HG02943 (cell line): Measurements from ENCODE around the gene AMOT.
A peak's percentile ranks its signal among the peaks of the same experiment; 100 is the strongest.
"Not testable (repeated sequence)": the region's sequence is repeated elsewhere in the genome, so short reads cannot be mapped to it uniquely, and the experiment has no call there.

Experiments used
- ATAC-seq: cut with Tn5 transposase; IDR thresholded peaks from one replicate; pipeline ENCODE4 v1.9.1; 2021; ENCODE audit warnings: mild to moderate bottlenecking, low read depth, moderate library complexity; ENCODE audit not compliant: unreplicated experiment

Gene AMOT, protein sequence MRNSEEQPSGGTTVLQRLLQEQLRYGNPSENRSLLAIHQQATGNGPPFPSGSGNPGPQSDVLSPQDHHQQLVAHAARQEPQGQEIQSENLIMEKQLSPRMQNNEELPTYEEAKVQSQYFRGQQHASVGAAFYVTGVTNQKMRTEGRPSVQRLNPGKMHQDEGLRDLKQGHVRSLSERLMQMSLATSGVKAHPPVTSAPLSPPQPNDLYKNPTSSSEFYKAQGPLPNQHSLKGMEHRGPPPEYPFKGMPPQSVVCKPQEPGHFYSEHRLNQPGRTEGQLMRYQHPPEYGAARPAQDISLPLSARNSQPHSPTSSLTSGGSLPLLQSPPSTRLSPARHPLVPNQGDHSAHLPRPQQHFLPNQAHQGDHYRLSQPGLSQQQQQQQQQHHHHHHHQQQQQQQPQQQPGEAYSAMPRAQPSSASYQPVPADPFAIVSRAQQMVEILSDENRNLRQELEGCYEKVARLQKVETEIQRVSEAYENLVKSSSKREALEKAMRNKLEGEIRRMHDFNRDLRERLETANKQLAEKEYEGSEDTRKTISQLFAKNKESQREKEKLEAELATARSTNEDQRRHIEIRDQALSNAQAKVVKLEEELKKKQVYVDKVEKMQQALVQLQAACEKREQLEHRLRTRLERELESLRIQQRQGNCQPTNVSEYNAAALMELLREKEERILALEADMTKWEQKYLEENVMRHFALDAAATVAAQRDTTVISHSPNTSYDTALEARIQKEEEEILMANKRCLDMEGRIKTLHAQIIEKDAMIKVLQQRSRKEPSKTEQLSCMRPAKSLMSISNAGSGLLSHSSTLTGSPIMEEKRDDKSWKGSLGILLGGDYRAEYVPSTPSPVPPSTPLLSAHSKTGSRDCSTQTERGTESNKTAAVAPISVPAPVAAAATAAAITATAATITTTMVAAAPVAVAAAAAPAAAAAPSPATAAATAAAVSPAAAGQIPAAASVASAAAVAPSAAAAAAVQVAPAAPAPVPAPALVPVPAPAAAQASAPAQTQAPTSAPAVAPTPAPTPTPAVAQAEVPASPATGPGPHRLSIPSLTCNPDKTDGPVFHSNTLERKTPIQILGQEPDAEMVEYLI

DNA sequence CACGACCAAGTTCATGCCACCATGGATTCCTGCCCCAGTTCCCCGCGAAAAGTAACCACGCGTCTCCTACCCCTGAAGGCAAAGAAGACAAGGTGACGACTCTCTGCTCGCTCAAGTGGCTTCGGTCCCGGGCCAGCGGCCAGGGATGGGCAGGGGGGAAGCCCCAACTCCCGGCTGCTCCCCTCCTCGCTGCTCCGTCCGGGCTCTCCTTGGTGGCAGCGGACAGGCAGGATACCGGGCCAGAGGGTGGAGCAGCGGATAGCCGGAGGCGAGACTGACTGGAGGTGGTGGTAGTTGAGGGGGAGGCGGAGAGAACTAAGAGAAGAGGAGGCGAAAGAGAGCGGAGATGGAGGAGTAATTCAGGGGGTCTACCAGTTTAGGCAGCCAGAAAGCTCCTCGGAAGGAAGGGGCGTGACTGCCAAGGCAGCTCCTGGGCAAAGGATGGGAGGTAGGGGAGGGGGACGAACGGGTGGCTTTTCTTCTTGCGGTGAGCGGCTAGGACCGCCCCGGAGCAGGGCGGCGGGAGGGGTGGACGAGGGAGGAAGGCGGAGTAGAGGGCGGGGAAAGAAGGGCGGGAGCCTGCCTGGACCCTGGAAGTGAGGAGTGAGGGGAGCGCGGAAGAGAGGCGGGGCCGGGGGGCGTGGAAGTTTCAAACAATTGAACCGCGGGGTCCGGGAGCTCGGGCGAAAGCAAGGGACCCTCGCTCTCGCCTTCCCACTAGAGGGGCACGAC is at the start of gene AMOT:
Gene AMOT, minus strand, starts transcription at position 450 of the 732 bp plus-strand sequence. CDS start 17,705 bp downstream, outside the sequence.
- peak; percentile 74 for ATAC-seq

DNA sequence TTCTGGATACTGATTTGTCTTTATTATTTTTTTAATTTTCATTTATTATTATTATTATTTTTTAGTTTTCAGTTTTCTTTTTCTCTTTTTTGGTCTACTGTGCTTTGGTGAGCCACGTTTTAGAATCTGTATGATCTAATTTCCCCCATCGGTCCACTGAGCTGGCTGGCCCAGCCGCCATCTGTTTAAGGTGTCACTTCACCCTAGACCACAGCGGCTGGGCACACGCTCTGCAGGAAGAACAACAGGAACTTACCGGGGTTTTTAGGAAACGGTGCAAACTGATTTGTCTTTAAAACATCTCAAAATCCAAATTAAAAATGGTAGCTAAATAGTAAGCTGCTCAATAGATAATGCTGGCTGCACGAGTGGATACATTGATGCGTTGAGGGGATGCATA is 48.8 kb upstream of the AMOT start:
- ATAC-seq, result no peak

DNA sequence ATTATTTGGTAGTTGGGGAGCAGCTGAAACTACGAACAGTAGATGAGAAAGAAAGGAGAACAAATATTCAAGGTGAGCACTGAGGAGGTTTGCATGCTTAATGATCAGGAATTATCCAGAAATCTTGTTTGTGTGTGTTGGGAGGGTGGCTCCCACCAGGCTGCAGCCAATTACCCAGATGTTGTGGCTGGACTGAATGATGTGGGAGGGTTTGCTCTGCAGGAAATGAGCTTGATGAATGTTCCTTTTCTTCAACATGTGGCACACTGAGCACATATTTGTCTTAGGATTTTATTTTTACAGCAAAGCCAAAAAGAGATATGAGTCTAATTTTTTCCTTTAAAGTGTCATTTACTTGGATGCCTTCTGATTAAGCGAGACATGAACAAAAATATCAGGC is 48.3 kb upstream of the AMOT start:
- ATAC-seq, result no peak

DNA sequence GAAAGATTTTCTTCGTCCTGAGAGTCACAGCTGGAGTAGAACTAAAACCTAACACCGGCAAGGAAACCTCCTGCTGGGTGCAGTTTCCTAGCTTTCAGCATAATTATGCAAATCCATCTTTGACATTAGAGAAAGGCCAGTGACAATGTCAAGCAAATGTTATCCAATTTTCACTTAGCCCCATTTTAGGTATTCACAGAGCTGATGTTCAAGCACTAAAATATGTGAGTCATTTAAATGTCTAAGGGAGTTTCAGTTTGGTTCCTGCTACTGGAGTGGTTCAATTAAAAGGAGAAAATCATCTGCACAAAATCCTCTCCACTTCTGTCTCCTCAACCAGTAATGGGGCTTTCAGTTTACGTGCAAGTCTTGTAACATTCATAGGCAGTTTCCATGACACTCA is 37.1 kb upstream of the AMOT start:
- ATAC-seq, result peak; percentile 39

DNA sequence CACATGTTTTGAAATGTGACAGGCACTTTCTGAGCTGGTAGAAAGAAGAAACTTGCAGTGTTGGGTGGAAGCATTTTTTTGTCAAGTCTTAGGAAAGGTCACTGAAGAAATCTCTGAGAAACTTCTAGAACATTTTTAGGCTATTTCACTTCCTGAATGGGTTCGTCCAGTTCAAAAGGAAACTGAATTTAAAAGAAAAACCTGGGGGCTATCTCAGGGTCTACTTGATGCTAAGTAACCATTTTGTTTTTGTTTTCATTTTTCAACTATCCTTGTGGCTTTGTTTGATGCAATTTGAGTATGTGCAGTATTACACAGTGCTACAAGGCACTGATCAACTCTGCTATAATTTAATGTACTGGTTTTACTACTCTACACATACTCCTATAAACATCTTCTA is 34.0 kb upstream of the AMOT start:
- no peak for ATAC-seq

DNA sequence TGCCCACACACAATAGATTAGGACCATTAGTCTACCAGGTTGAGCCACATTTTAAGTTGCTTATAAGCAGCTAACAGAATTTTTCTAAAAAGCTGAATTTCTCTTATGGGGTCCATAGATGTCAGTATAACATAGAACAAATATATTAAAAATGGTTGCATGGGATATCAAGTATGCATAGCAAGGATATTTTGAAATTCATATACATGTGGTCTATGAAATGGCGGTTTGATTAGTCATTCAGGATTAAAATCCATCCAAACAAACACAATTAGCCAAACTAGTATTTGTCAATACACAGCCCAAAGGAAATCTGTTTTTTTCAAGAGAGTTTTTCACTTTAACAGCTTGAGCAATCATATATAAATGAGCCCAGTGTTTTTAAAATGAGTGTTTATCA is 33.5 kb upstream of the AMOT start:
- no peak for ATAC-seq

DNA sequence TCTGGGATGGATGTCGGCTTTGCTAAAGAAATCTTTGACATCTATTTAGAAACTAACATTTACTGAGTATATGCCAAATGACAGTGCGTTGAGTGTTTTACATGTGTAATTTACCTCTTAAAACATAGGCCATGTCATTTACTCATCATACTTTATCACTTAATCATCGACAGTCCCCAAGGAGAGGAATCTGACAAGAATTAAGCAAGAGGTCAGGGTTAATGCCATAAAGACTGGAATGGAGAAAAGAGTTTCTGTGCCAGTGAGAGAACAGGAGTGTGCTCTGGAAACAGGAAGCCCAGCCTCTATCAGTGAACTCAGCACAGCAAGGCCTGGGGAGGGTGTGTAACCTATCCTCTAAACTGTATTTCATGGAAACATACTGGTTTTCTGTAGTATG is 28.0 kb upstream of the AMOT start:
- ATAC-seq, result no peak

DNA sequence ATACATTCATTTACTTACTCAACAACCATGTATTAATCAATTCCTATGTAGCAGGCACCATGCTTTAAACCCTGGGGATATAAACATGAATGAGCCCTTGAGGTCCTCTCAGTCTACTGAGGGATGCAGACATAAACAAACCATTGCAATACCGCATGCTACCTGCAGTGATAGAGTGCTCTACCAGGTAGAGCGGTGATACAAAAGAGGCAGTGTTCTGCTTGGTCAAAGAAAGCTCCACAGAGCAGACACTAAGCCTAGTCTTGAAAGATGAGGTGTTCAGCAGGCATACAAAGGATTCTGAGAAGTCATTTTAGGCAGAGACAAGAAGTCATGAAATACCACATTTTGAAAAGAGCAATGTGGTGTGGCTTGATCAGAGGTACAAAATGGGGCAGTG is 26.9 kb upstream of the AMOT start:
- peak; percentile 87 for ATAC-seq

DNA sequence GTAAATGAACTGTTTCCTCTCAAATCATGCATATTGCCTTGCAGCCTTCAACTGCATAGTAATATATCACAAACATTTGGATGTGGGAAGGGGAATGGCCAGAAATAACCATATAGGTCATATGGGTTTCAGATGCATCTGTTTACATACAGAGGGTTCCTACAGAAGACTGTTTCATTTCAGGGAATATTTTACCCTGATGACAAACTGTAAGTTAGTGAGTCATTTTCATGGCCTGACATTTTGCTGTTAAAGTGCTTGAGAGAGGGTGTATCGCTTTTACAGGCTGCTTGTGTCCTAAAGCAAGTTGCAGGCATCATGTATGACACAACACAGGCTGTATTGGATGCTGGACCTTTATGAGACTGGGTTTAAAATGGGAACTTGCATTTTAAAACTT is 25.5 kb upstream of the AMOT start:
- no peak for ATAC-seq

DNA sequence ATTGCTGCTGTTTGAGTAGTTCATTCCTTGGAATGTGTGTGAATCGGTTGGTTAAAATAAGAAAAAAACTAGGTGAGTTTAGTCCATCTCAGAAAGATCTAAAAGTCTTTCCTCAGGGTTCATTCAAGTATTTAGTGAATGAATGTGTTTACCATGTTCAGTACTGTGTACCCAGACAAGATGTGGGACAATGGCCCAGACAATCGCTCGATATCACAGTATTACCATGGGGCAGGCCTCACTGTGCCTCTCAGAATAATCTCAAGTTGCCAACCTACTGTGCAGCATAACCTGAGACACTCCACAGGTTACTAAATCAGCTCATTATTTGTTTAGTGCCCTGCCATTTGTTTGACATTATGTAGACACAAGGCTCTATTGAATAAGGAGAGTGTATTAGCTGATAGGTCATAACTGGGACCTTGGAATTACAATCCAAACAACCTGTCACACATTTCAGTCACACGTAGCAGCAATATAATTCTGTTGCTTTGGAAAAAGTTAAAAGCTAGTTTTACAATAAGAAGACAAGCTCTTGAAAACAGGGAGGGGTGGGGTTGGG is 24.9 kb upstream of the AMOT start:
- no peak for ATAC-seq

DNA sequence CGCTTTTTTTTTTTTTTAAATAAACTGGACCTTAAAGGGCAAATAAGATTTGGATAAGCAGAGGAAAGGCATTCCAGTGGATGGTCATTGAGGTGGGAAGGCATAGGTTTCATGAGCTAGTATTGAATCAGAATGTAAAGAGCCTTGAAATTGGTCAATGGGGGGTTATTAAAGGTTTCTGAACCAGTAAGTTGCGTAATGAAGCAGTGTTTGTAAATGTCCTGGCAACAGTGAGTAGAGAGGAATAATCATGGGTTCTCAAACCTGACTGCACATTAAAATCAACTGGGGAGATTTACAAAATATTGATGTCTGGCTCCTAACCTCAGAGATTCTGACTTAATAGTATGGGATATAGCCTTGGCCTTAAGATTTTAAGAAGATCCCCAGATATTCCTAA is 23.2 kb upstream of the AMOT start:
- no peak for ATAC-seq

DNA sequence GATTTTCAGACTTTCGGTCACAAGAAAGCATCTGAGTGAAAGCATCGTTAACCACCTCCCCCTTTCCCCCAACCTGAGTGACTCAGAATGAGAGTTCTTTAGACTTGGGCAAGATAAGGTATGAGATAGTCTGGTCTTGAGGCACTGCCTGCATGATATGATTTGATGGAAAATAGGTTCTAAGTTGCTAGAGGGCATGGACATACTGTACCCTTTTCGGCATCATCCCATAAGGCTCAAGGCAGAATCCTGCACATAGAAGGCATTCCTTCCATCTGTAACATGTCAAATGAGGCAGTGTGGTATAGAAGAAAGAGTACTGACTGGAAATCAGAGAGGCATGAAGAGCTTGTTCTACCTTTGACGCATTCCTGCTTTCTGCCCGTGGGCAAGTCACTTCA is 16.8 kb upstream of the AMOT start:
- ATAC-seq, result no peak

DNA sequence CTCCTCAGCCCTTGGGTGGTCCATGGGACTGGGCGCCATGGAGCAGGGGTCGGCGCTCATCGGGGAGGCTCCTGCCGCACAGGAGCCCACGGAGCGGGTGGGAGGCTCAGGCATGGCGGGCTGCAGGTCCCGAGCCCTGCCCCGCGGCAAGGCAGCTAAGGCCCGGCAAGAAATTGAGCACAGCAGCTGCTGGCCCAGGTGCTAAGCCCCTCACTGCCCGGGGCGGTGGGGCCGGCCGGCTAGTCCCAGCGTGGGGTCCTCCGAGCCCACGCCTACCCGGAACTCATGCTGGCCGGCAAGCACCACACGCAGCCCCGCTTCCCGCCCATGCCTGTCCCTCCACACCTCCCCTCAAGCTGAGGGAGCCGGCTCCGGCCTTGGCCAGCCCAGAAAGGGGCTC is 14.3 kb upstream of the AMOT start:
- not testable (repeated sequence) for ATAC-seq

DNA sequence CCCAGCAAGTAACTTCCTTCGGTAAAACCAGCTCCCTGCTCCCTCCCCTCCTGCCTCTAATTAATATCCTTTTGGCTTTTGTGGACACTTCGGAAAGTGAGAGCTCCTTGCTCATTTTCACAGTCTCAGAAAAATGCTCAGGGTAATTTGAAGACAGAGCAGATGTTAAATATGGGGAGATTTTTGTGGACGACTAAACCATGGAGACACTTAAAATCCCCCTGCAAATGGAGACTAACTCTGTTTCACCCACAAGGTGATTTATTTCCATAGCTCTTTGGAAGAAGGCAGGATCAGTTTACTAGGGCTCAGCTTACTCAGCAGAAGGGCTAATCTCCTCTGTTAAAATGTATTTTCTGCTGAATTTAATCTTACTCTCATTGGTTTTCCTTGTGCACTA is 12.2 kb upstream of the AMOT start:
- ATAC-seq, result no peak

DNA sequence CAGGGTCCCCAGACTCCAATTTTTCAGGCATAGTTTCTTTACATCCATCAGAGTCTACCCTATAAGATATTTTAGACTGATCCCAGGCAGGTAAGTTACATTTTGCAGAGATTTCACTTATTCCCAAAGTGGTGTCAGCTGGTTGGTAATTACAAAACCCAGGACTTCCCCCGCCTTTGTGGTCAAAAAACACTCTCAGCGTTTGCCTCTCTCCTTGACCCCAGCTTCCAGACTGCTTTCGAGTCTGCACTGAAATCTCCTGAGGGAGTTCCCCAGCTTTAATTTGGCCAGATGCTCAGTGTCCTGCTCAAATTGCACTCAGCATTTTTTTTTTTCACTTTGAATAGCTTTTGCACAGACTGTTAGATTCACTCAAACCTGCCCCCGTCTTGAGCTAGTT is 11.2 kb upstream of the AMOT start:
- ATAC-seq, result peak; percentile 51

DNA sequence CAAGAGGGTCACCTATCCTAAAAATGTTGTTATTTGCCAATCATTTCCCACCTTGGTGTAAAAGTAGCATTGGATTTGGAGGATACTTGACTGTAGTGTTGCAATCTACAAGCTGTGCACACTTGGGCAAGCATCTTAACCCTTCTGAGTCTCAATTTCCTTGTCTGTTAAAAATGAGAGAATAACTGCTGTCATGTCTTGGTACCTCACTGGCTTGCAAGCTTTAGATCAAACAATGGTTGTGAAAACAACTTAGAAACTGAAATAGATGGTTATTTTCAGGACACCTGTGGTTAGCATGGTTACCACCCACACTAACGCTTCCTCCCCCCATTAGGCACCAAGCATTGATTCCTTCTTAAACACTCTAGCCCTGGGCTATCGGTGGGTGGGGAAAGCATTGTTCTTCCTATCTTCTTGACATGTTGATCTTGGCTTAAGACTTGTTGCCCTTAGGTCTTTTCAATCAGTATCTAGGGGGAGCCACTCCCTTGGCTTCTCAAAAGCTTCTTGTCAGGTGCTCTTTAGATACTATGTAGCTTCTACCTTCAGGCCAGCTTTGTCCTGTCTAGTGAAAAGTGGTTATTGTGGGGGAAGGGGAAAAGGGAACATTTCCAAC is 10.6 kb upstream of the AMOT start:
- peak; percentile 77 for ATAC-seq

DNA sequence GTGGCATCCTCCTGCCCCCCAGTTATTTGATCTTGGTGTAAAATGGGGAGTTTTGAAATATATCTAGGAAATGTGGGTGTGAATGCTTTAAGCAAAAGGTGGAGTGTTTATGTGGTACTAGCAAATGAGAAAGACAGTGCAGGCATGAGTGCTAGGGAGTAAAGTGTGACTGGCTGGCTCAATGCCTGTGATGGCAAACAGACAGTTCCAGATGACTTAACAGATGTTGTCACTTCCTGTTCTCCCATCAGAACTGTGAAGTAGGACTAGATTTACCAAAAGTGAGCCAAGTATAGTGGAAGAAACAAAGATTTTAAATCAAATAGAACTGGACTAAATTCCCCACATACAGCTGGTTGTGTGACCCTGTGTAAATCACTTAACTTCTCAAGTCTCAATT is 8.4 kb upstream of the AMOT start:
- no peak for ATAC-seq

DNA sequence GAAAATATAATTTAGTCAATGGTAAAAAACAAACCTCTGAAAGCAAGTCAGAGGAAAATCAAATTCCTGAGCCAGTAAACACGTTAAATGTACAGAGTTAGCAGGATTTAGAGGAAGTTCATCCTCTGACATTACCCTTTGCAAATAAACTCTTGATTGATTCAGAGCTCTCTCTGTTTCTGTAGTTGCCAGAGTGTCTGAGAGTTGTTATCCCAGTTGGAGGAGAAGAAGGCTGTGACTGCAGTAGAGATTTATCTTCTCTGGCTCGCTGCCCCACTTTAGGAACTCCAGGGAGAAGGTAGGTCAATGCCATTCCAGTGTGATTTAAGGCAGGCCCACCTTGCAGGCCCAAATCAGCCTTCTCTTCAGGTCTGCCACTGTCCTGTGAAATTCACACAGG is 6.2 kb upstream of the AMOT start:
- no peak for ATAC-seq

DNA sequence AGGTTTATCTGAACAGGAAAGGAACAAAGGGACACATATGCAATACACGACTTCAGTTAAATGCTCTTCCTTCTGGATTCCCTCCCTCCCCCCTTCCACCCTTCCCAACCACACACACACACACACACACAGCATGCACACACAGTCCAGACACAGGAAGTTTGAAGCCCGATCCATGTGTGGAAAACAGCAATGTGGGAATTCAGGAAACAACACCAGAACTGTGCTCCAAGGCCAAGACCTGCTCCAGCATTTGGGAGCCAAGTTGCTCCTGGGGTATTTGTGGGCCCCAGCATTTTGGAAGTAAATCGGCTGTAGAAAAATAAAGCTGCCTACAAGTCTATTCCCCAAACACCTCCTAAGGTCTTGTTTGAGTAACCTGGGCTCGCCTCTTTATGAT is 5.6 kb upstream of the AMOT start:
- ATAC-seq, result no peak

DNA sequence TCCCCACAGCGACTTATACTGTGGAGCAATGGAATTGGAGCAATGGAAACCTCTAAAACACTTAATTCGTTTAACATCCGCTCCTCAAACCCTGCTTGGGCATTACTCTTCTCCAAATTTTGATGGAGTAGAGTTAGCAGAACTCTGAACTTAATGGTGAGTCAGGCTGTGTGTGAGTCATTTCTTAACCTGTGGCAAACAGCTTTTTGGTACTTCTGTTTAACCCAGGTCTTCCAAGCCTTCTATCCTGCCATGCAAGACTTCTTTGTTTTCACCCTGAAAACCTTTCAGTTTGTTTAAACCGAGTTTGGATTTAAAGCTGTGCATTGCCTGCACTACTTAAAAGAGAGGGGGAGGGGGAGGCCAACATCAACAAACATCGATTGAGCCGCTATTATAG is 3.6 kb upstream of the AMOT start:
- no peak for ATAC-seq
